BJ (cell line): Measurements from ENCODE around the gene GRK3. TPM values are rescaled to one million over a fixed set of nuclear protein-coding genes. Genes with fewer than 3 reads are reported as not detected.

ENCODE experiments used
- CTCF ChIA-PET: fragments of 350-600 bp; formaldehyde crosslinking; extraction: SDS; loops from one replicate; lab custom pipeline; 2021; ENCODE audit warnings: antibody characterized with exemption, inconsistent platforms; lab: Yijun Ruan, JAX
- POLR2A ChIA-PET: fragments of 300-600 bp; sonication (Branson Sonifier 250); formaldehyde crosslinking; extraction: SDS; loops from one replicate; lab custom pipeline; 2021; ENCODE audit warnings: antibody characterized with exemption; lab: Charles Lee
- DNase-seq: peaks from one replicate; pipeline ENCODE4 v3.0.0-alpha.2; 2011; ENCODE audit warnings: low read depth
- H3K27me3 ChIP-seq: 2 replicates; pipeline ENCODE4 v1.6.0; 2011; ENCODE audit warnings: low read length; ENCODE audit not compliant: control insufficient read depth, insufficient read depth
- H3K36me3 ChIP-seq: 2 replicates; pipeline ENCODE4 v1.5.1; 2011; ENCODE audit warnings: low read length; ENCODE audit not compliant: control insufficient read depth, insufficient read depth
- H3K4me3 ChIP-seq: 2 replicates; pipeline ENCODE4 v1.5.1; 2011; ENCODE audit warnings: low read depth, mild to moderate bottlenecking, control low read depth, low read length
- polyA plus RNA-seq: library from polyadenylated mRNA; depleted of rRNA; stranded (reverse); fragments of >200 nt; gene quantifications from 2 replicates; pipeline ENCODE4 v1.2.3, GENCODE V29; 2011
- TF ChIP-seq, protein P1 (sequence below): IDR thresholded peaks from 2 replicates; pipeline ENCODE4 v1.5.1; 2011; ENCODE audit warnings: low read depth, mild to moderate bottlenecking, control low read depth, inconsistent platforms, low read length, moderate library complexity; ENCODE audit not compliant: insufficient read depth

The GRK3 gene
- polyA plus RNA-seq, 1 experiment, result 0.72 TPM

GRCh38 chr22:25747245-25747944 lies 182.9 kb downstream of the GRK3 start:
- H3K27me3 ChIP-seq, result no peaks in the 10 kb centered on the region

GRCh38 chr22:25748140-25748539 lies 183.7 kb downstream of the GRK3 start:
- Histone ChIP-seq H3K27me3 (no peaks in the 10 kb centered on the region), H3K36me3 (no peaks in the 10 kb centered on the region), H3K4me3 (no peak overlapping the region)
- TF ChIP-seq, protein P1, sequence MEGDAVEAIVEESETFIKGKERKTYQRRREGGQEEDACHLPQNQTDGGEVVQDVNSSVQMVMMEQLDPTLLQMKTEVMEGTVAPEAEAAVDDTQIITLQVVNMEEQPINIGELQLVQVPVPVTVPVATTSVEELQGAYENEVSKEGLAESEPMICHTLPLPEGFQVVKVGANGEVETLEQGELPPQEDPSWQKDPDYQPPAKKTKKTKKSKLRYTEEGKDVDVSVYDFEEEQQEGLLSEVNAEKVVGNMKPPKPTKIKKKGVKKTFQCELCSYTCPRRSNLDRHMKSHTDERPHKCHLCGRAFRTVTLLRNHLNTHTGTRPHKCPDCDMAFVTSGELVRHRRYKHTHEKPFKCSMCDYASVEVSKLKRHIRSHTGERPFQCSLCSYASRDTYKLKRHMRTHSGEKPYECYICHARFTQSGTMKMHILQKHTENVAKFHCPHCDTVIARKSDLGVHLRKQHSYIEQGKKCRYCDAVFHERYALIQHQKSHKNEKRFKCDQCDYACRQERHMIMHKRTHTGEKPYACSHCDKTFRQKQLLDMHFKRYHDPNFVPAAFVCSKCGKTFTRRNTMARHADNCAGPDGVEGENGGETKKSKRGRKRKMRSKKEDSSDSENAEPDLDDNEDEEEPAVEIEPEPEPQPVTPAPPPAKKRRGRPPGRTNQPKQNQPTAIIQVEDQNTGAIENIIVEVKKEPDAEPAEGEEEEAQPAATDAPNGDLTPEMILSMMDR, result no peak
- CTCF ChIA-PET, result interaction anchor here (1.4 kb wide), 1 partner anchor 25 kb away, joined by 4 read pairs; no protein-coding TSS in a partner anchor
- DNase-seq, result no peak
- POLR2A ChIA-PET, result no interaction called here

More at GRCh38 chr22:25747245-25747944, 182.9 kb downstream of the GRK3 start:
- TF ChIP-seq, protein P1, result no peak
- ChIA-PET POLR2A (no interaction called here), CTCF (interaction anchor here (1.2 to 1.4 kb wide), 2 partner anchors 15 to 26 kb away, joined by 4 read pairs; no protein-coding TSS in a partner anchor)
- Histone ChIP-seq H3K36me3 (no peaks in the 10 kb centered on the region), H3K4me3 (no peak overlapping the region)
- DNase-seq, result peak; percentile 96

DNA sequence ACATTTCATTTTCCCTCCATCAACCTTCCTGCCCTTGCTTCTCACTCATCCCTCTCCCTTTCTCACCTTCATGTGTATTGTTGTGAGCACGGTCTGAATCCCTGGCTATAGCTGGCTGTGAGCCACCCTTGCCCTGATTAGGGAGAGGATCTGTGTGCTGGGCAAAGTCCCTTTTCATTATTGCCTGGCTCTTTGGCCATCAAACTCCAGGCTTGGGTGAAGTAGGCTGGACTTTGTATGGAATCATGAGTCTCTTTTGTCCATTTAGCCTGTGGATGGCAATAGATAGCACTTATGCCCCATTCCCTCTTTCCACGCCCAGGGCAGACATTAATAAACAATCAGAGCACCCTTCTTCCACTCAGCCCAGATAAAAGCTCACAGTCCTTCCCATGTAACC lies 184.2 kb downstream of the GRK3 start:
- no peaks in the 10 kb centered on the region for H3K27me3 ChIP-seq
- CTCF ChIA-PET, result interaction anchor here (1.4 kb wide), 1 partner anchor 24 kb away, joined by 4 read pairs; no protein-coding TSS in a partner anchor
- POLR2A ChIA-PET, result no interaction called here
- TF ChIP-seq, protein P1, result no peak
- no peak for DNase-seq
- no peaks in the 10 kb centered on the region for H3K36me3 ChIP-seq
- H3K4me3 ChIP-seq, result no peak overlapping the region

DNA sequence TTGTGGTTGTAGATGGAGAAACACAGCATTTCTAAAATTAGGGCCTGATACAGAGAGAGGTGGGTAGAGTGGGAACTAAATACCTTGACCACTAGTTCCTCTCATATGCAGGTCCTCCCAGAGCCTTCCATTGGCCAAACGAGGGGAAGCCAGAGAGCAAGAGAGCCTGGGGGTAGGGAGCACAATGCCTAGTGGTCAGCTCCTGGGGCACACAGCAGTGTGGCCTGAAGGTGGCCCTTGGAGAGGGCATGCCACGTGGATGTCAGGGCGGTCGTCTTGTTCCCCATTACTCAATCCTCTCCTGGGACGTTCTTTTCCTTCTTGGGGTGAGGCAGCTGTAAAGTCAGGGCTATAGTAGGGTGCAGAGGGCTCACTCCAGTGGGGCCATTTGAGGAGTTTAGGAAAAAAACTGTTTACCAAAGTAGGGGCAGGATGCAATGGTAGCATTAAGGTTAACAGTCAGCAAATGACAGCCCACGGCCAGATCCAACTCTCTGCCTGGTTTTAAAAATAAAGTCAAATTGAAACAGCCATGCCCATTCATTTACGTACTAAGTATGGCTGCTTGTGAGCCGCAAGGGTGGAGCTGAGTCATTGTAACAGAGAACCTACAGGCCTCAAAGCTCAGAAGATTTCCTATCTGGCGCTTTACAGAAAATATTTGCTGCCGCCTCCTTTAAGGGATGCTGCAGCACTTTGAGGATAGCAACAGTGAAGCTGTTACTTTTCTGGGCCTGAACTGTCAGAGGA lies 185.1 kb downstream of the GRK3 start:
- DNase-seq, result no peak
- CTCF ChIA-PET, result interaction anchor here (0.9 kb wide), 1 partner anchor 389 kb away, joined by 4 read pairs; no protein-coding TSS in a partner anchor
- Histone ChIP-seq H3K4me3 (no peak overlapping the region), H3K27me3 (no peaks in the 10 kb centered on the region), H3K36me3 (no peaks in the 10 kb centered on the region)
- TF ChIP-seq, protein P1, result no peak
- POLR2A ChIA-PET, result no interaction called here

DNA sequence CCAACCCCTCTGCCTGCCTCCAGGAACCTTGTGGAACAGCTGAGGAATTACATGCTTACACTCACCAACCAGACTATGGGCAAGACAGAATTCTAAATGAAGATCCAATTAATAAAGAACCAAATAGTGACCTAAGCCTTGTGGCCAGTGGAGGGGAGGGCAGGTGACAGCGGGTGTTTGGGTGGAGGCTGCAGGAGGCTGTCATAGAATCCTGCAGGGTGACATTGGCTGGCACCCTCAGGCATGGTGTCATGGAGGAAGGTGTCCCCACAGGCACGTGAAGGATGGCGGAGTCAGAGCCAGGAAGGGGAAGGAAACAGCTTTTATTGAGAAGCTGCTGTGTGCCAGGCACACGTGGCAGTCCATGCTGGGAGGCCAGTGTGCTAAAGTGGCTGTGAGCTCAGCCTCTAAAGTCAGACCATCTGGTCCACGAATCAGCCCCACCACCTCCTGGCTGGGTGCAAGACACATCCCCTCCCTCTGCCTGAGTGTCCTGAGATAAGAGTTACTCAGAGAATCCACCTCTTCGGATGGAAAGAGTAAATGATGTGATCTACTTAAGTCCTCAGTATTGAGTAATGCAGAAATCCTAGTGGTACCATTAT lies 186.2 kb downstream of the GRK3 start:
- POLR2A ChIA-PET, result no interaction called here
- CTCF ChIA-PET, result interaction anchor here (0.6 to 1.2 kb wide), 3 partner anchors 15 to 549 kb away, joined by 3 to 4 read pairs (median 3); no protein-coding TSS in a partner anchor
- no peaks in the 10 kb centered on the region for H3K36me3 ChIP-seq
- no peak for DNase-seq
- H3K27me3 ChIP-seq, result no peaks in the 10 kb centered on the region
- no peak overlapping the region for H3K4me3 ChIP-seq
- TF ChIP-seq, protein P1, result no peak; the same call in 1 of the 2 replicates
